ENCODE measurements around the gene CABLES1.
A peak's percentile ranks its signal among the peaks of the same experiment; 100 is the strongest.

The CABLES1 gene

DNA sequence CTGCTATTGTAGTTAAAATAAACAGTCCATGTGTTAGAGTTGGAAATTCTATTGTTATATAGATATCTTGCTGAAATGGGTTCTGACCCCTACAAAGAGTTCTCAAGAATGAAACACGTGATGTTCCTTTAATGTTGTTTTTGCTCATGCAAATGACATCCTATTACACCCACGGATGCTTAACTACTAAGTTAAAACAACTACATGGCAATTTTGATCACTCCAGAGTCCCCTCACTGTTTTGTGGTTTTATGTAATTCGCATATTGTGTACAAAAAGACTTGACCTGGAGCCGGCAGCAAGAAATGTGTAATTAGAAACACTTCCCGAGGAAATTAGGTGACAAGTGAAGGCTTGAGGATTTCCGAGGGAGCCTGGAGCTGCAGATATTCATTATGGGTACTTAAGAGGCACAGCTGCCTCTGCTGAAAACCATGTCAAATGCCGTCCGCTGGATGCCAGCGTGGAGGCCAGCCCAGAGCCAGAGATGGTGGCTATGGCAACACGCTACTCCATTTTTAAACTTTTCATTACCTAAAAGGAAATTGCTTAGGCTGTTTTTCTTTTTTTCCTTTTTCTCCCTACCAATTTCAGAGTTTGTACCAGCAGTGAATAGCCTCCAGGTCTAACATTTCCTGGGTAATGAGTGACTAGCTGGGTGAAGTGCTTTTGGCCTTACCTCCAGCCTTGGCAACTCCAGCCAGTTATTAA, 21.0 kb upstream of the CABLES1 start:
- no peak for DNase-seq

DNA sequence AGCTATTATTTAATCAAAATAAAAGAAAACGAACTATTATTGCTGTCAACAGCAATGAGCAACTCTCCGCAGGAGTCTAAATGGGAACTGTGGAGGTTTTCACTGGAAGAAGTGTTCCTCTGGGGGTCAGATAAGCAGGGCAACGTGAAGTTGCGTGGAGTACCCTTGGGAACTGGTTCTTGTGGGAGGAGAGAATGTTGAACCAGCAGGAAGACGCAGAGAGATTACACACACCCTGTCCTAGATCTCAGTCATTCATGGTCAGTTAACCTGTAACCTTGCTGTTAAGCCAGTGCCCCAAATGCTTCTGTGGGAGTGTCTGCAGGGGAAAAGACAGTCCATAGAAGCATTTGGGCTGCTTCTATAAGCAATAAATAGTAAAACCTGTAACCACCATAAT, 20.4 kb upstream of the CABLES1 start:
- DNase-seq, result no peak

DNA sequence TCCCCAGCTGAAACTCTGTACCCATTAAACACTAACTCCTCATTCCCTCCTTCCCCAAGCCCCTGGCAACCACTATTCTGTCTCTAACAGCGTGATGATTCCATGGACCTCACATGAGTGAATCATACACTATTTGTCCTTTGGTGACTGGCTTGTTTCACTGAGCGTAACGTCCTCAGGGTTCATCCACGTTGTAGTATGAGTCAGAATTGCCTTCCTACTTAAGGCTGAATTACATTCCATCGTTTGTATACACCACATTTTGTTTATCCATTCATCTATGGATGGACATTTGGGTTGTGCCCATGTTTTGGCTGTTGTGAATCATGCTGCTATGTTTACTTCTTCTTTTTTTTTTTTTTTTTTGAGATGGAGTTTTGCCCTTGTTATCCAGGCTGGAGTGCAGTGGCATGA, 19.6 kb upstream of the CABLES1 start:
- peak; percentile 42 to 75 for DNase-seq

DNA sequence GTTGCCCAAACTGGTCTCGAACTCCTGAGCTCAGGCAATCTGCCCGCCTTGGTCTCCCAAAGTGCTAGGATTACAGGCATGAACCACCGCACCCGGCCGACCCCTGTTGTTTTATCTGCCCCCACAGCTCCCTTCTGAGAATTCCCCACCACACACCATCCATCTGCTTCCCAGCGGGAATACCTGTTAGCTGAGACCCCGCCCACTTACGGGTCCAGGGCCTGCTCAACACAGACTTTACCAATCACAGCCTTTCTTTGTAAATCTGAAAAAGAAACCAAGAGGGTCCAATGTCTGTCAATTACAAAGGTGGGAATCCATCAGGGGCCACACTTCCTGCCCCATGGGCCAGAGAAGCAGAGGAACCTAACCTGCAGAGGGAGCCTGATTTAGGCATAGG, 14.2 kb upstream of the CABLES1 start:
- DNase-seq, result no peak

DNA sequence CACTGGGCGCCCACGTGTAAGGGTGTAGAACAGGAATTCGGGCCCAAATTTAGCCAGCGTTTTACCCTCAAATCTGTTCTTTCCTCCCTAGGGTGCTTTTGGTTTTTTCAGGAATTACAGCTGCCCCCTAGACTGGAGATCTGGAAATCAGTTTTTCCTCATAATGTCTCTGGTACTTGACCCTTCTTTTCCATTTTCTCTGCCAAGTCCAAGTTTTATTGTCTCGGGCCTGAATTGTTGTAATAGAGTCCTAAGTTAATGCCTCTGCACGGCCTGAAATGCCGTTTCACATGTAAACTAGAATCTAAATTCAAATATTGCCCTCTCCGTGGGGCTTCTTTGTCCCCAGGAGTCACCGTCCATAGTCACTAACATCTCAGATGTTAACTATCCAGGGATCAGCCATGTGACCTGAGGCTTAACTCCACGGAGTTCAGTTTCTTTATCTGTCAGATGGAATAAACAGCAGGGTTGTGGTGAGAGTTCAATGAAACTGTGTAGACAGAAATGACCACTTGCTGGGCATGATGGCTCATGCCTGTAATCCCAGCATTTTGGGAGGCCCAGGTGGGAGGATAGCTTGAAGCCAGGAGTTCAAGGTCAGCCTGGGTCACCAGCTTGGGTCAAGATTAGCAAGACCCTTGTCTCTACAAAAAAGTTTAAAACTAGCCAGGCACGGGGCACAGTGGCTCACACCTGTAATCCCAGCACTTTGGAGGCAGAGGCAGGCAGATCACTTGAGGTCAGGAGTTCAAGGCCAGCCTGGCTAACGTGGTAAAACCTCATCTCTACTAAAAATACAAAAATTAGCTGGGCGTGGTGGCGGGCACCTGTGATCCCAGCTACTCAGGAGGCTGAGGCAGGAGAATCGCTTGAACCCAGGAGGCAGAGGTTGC, 12.7 kb upstream of the CABLES1 start:
- DNase-seq, result no peak

DNA sequence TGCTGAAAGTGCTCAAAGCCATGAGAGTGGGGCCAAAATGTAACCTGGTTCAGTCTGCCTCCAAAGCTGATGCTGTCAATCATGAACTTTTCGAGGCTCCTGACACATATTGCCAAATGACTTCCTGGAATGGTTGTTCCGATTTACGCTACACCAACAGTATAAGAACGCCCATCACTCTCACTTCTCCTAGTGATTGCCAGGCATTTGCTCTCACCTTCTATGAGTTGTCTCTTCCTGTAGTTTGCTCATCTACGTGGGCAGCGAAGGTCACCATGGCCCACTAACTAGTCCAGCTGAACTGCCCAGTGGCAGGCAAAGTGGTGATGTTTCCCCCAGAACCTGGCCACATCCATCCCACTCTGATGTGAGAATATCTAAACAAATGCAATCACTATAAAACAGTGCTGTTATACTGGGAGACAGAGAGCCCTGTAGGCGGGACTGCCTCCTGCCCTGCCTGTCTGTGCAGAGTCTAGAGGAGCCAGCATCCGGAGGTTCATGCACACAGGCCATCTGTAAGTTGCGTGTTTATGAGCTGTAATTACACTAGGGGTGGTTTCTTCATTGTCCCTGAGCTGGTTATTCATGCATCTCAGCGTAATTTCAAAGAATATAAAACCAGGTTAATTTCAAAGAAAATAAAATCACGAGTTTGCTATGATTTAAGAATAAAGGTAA, 8.8 kb upstream of the CABLES1 start:
- no peak for DNase-seq

DNA sequence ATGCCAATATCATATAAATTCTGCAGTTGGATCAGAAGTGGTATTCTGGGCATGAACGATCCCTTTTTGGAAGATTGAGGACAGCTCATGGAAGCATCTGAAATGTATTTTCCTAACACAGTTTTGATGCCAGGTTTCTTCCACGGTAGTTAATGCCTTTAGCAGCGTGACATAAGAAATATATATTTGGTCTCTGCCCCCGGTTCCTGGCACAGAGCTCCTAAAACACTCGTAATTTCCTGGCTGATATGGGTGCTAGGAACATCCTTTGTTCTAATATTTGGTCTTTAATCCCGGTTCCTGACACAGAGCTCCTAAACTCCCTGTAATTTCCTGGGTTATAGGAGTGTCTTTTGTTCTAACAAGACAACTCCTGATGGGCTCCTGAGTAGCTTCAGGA, 8.2 kb upstream of the CABLES1 start:
- no peak for DNase-seq

DNA sequence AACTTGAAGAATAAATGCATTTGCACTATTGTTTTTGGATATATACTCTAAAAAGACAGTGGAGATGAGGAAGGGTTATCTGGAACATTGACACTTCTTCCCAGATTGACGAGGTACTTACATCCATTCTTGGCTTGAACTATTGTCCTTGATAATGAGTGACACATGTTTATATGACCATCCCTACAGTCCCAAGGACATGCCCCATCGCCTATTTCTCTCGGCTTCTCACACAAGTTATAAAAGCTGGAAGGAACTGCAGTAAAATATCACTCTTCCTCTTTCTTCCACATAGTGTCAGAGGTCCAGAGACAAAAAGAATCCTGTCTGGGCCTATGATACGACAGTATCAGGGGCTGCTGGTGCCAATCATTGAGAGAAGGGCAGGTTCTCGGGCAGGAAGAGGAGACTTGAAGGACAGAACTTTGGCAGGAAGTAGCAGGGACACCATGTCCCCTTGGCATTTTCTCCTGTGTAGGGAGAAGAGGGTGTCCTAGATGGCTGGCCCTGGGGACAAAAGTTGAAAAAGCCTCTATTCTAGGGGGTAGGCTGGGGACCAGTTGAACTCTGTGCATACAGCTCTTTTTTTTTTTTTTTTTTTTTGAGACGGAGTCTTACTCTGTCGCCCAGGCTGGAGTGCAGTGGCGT, 5.8 kb upstream of the CABLES1 start:
- no peak for DNase-seq

DNA sequence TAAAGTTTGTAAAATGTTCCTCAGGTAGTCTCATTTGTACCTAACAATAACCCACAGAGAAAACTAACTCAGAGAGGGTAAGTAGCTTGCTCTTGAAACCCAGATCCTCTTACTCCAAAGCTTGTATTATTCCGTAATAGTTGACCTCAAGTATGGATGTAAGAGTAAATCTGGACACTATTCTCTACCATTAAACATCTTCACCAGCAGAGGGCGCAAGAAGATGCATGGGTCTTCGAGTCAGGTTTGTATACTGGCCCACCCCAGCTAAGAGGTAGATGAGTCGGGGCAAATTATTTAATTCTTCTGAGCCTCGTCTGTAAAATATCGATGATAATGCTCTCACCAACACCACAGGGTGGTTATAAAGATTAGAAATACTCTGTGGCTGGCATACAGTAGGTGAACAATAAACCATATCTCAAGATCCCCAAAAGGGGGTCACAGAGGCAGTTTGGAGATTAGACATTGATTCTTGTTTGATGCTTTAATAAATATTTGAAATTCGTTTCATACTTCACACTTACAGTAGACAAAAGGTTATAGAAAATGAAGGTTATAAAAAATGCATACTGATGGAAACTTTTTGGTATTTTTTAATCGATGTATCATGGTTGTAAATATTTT, 3.5 kb upstream of the CABLES1 start:
- DNase-seq, result peak; percentile 59 to 69

DNA sequence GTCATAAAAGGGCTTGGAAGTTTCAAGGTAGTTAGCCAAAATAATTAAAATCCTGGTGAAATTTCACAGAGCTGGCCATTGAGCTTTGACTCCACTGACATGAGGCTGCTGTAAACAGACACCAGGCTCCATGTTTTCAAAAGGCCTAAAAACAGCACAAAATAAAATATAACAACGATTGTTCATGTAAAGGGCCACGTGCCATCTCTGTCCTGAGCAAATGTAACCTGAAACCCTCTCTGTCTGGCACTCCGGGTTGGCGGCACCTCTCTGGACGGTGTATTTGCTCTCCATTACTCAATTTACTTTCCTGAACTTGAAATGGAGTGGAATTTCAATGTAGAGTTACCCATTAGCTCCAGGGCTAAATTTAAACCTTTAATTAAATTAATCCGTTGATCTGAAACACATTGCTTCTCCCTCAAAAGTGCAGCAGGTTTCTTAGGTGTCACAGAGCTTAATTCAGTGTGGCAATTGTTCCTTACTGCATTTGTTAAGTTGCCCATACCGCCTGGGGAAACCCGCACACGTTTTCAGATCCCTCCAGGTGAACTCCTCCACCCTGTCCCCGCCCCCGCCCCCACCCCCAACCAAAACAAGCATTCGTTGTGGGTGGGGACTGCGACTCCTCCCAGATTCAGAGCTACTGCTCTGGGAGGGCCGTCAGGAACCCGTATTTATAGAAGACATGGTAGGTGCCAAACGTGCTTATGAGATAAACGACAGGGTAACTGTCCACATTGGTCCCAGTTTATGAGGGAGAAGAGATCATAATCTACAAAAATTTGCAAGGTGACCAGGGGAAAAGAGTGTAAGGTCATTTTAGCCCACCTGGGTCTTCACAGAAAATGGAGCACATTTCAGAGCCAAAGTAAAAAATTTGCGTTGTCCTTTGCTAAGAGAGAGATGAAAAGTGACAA, 1.2 kb upstream of the CABLES1 start:
- DNase-seq, result no peak

DNA sequence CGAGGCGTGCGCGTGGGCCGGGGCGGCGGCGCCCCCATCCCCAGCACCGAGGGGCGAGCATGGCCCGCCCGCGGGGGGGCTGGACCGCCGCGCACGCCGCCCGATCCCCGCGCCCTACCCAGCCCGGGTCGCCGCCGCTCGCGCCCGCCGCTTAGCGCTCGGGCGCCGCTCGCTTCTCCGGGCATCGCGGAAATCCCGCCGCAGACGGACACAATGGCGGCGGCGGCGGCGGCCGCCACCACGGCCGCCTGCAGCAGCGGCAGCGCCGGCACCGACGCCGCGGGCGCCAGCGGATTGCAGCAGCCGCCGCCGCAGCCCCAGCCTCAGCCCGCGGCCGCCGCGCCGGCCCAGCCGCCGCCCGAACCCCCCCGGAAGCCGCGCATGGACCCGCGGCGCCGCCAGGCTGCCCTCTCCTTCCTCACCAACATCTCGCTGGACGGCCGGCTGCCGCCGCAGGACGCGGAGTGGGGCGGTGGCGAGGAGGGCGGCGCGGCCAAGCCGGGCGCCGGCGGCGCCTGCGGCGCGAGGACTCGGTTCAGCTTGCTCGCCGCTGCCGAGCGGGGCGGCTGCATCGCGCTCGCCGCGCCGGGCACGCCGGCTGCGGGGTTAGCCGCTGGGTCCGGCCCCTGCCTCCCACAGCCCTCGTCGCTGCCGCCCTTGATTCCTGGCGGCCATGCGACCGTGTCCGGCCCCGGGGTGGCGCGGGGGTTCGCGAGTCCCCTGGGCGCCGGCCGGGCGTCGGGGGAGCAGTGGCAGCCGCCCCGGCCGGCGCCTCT, 453 bp downstream of the CABLES1 start:
- peak in 1 of 2 experiments; percentile 16 for DNase-seq

DNA sequence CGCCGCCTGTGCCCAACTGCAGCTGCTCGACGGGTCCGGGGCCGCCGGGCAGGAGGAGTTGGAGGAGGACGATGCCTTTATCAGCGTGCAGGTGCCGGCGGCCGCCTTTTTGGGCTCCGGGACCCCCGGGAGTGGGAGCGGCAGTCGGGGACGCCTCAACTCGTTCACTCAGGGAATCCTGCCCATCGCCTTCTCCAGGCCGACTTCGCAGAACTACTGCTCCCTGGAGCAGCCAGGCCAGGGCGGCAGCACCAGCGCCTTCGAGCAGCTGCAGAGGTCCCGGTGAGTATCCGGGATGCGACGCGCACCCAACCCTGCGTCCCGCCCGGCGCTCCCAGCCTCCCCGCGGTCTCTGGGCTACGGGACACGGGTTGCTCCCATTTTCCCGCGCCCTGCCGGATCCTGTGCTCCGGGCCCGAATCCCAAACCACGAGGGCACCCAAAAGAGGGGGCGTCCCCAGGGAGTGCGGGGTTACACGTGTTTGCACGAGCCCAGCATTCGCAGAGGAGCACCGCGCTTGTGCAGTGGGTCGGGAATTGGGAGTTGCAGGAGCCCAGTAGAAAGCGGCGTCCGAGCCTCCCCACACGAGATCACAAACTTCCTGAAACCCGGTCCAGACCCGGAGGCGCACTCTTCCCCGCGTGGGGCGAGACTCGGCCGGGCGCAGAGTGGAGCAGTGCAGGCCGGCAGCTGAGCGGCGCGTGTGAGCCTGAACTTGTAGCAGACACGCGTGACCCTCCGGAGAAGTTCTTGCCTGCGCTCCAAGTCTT, 1.2 kb downstream of the CABLES1 start:
- no peak for DNase-seq

DNA sequence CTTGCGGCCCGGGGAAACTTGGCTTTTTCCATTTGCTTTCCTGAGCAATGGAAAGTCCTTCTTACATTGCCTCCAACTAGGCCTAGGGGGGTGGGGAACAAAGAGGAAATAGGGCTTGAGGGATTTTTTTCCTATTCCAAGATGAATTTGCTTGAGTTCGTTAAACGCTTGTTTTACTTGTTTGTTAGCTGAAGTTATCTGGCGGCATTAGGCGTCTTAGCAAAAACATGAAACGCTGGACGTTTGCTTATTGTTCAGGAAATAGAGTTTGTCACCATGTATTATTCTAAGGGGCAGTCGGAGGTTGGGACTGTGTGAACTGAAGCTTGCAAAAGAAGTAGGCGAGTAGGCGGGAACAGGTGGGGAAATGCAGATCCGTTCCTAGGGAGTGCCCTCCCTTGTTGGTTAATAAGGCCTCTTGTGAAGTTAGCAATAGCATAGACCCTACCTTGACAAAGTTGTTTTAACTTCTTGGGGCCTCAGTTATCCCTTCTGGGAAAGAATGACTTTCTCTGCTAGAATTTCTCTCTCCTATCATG, 1.9 kb downstream of the CABLES1 start:
- no peak for DNase-seq

DNA sequence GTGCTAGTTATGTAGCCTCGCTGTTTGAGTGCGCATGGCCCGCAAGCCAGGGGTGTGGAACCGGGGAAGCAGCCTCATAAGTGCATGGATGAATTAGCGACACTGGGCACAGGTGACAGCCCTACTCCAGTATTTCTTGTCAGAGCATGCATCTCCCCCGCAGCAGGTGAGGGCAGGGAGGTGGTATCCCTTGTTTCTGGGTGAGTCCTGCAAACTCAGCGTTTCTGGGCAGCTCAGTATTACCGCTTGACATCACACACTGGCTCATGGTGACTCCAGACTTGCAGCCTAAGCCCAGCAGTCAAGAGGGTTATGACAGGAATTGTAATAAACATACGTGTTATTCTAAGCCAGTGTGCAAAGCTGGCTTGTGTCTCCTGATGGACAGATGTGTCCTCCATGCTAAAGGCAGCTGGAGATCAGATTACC, 2.5 kb downstream of the CABLES1 start:
- DNase-seq, result no peak

DNA sequence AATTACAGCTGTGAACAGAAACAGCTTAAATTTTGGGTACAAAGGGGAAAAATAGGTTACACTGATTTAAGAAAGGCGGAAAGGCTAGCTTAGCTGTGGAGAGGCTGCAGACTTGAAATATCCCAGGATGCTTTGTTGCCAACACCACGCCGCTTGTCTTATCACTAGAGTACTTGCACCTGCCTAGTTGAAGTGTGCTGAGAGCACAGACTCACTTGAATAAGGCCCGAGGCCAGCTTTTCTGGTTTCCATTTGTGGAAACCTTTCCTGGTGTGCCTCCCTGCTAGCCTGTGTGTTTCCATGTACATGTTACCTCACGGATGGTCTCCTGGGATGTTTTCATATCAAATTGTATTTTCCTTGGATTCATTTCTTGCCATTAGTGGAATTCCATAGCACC, 3.2 kb downstream of the CABLES1 start:
- DNase-seq, result no peak

DNA sequence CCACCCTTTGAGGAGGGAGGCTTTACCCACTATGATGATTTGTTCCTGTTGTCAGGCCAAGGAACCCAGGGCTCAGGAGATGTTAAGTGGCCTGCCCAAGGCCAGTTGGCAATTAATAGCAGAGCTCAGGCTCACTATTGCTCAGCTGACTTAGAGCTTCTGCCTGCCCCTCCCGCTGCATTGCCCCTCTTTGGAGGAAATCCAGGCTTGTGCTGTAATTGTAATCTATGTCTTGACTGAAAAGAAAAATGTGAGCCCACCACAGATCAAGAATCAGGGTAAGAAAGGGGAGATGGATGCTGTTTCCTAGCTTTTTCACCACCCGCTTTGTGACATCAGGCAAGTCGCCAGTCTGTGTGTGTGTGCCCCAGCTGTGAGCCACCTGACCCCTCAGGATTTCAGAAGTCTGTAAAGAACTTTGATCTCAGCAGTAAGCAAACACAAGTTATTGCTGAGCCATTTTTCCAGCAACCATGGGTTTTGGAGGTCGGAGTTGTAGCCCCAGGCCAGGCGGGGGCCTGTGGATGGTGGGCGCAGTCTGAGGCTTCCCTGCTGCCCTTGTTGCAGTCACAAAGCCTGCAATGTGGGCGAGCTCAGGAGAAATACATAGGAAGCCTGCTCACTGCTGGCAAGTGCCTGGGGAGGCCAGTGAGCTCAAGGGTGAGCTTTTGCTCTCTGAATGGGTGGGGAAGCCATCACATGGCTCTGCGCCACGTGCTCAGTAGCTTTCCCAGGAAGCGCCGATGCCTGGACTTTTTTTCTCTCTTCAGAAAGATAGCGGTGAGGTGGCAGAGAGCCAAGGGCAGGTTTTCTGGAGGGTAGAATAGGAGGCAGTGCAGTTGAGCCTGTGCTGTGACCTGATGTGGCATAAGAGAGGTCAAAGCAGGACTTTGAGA, 6.1 kb downstream of the CABLES1 start:
- DNase-seq, result no peak

DNA sequence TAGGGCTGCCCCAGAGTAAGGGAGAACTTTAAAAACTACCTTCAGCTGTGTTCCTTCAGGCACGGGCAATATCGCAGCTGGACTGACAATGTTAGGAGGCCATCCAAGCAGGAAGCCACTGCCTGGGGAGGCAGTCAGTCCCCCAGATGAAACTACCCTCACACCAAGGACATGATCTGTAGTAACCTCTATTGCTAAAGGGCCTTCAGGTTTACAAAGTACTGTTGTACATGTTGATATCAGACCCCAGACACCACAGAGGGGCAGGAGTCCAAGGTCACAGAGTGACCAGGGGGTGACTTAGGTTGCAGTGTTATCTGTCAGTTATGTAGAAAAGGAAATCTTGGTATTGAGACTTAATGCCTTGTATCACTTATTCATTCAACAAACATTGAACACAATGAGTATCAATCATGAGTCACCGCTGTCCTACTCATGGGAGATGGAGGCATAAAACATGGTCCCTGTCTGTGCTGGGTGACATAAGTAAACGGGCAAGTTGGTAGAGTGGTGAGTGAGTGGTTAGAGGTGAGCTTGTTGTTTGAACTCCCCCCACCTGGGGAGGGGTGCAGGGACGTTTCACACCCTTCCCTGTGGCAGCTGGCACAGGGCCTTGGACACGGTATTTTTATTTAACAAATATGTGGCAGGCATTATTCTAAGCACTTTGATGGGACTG, 7.1 kb downstream of the CABLES1 start:
- DNase-seq, result no peak
